ENCODE measurements around the gene DEDD. TPM values are rescaled to one million over a fixed set of nuclear protein-coding genes. Genes with fewer than 3 reads are reported as not detected.

The DEDD gene
- total and polyA plus RNA-seq, 7 experiments from 2014 or later, result 34.0 to 48.7 (median 36.0) TPM

GRCh38 chr1:161115132-161115711 is 17.2 kb downstream of the DEDD start:
- H3K27ac ChIP-seq (ENCODE audit: low read depth, low read length), result no peak overlapping the region
- Mint-ChIP-seq H3K9me3 (no peaks in the 10 kb centered on the region), H3K36me3 (peaks cover 0 to 12% (median 0%) of the 10 kb centered on the region in 5 donors), H3K4me1 (peaks cover 52 to 91% (median 75%) of the 10 kb centered on the region in 7 donors), H3K27me3 (no peaks in the 10 kb centered on the region), H3K27ac (peak overlapping the region in 5 of 9 donors; percentile 10 to 76 (median 57)), H3K4me3 (peak overlapping the region; percentile 29 to 99 (median 94))
- DNase-seq (no peak), ATAC-seq (no peak)
- peaks cover 0 to 16% (median under 1%) of the 10 kb centered on the region in 3 experiments for H3K36me3 ChIP-seq (ENCODE audit: control insufficient read depth in 2 of 3, insufficient read depth in 3 of 3, low read length in 3 of 3)
- ChIA-PET CTCF (no interaction called here), POLR2A (no interaction called here)
- H3K4me1 ChIP-seq (ENCODE audit: control insufficient read depth in 2 of 2, insufficient read depth in 2 of 2, low read length in 2 of 2), result peaks cover 35 to 37% of the 10 kb centered on the region in 2 donors
- no peak overlapping the region for H3K4me3 ChIP-seq (ENCODE audit: low read length)
- H3K9me3 ChIP-seq (ENCODE audit: control insufficient read depth in 2 of 3, low read length in 3 of 3), result no peaks in the 10 kb centered on the region
- intact Hi-C loops (cut with micrococcal nuclease), result loop anchor here in 1 of 2 donors (5.0 kb wide), 1 partner anchor 318 kb away; the partner anchor contains the start of gene LY9
- no peaks in the 10 kb centered on the region for H3K27me3 ChIP-seq (ENCODE audit: control insufficient read depth in 2 of 2, insufficient read depth in 2 of 2, low read length in 2 of 2)

- Histone ChIP-seq H3K4me3 (ENCODE audit: low read length) (no peak overlapping the region), H3K27me3 (ENCODE audit: control insufficient read depth in 2 of 2, insufficient read depth in 2 of 2, low read length in 2 of 2) (no peaks in the 10 kb centered on the region), H3K9me3 (ENCODE audit: control insufficient read depth in 2 of 3, low read length in 3 of 3) (no peaks in the 10 kb centered on the region), H3K36me3 (ENCODE audit: control insufficient read depth in 2 of 3, insufficient read depth in 3 of 3, low read length in 3 of 3) (peaks cover 0 to 14% (median 0%) of the 10 kb centered on the region in 3 experiments), H3K4me1 (ENCODE audit: control insufficient read depth in 2 of 2, insufficient read depth in 2 of 2, low read length in 2 of 2) (peaks cover 30 to 35% of the 10 kb centered on the region in 2 donors), H3K27ac (ENCODE audit: low read depth, low read length) (no peak overlapping the region)
- Mint-ChIP-seq H3K27me3 (no peaks in the 10 kb centered on the region), H3K4me3 (peak overlapping the region in 6 of 10 donors; percentile 2 to 38 (median 12)), H3K36me3 (peaks cover 0 to 12% (median 0%) of the 10 kb centered on the region in 5 donors), H3K27ac (peak overlapping the region in 2 of 9 donors; percentile 35 to 40), H3K4me1 (peaks cover 47 to 84% (median 69%) of the 10 kb centered on the region in 7 donors), H3K9me3 (no peaks in the 10 kb centered on the region)
- no peak for DNase-seq
- CTCF ChIA-PET, result no interaction called here
- ATAC-seq, result no peak
- intact Hi-C loops (cut with micrococcal nuclease), result no loop called here
- POLR2A ChIA-PET, result no interaction called here
Observed at GRCh38 chr1:161114556-161114955, 17.9 kb downstream of the DEDD start.

GRCh38 chr1:161113915-161114314 is 18.6 kb downstream of the DEDD start:
- Histone ChIP-seq H3K36me3 (ENCODE audit: control insufficient read depth in 2 of 3, insufficient read depth in 3 of 3, low read length in 3 of 3) (peaks cover 0 to 14% (median 0%) of the 10 kb centered on the region in 3 experiments), H3K27me3 (ENCODE audit: control insufficient read depth in 2 of 2, insufficient read depth in 2 of 2, low read length in 2 of 2) (no peaks in the 10 kb centered on the region), H3K27ac (ENCODE audit: low read depth, low read length) (no peak overlapping the region), H3K9me3 (ENCODE audit: control insufficient read depth in 2 of 3, low read length in 3 of 3) (no peaks in the 10 kb centered on the region), H3K4me1 (ENCODE audit: control insufficient read depth in 2 of 2, insufficient read depth in 2 of 2, low read length in 2 of 2) (peaks cover 24 to 28% of the 10 kb centered on the region in 2 donors), H3K4me3 (ENCODE audit: low read length) (no peak overlapping the region)
- peak overlapping the region in 3 of 9 donors; percentile 23 to 40 (median 35) for H3K27ac Mint-ChIP-seq
- intact Hi-C loops (cut with micrococcal nuclease), result no loop called here
- H3K4me1 Mint-ChIP-seq, result peaks cover 45 to 84% (median 68%) of the 10 kb centered on the region in 7 donors
- CTCF ChIA-PET, result no interaction called here
- no peaks in the 10 kb centered on the region for H3K9me3 Mint-ChIP-seq
- H3K36me3 Mint-ChIP-seq, result peaks cover 0 to 15% (median 1%) of the 10 kb centered on the region in 5 donors
- DNase-seq (no peak), ATAC-seq (no peak)
- peak overlapping the region in 3 of 10 donors; percentile 2 to 13 (median 11) for H3K4me3 Mint-ChIP-seq
- H3K27me3 Mint-ChIP-seq, result no peaks in the 10 kb centered on the region
- POLR2A ChIA-PET, result interaction anchor here (1.2 kb wide), 1 partner anchor 17 kb away, joined by 3 read pairs; no protein-coding TSS in a partner anchor

GRCh38 chr1:161111527-161111926 is 20.9 kb downstream of the DEDD start:
- Histone ChIP-seq H3K4me1 (ENCODE audit: control insufficient read depth in 2 of 2, insufficient read depth in 2 of 2, low read length in 2 of 2) (peaks cover 8 to 12% of the 10 kb centered on the region in 2 donors), H3K36me3 (ENCODE audit: control insufficient read depth in 2 of 3, insufficient read depth in 3 of 3, low read length in 3 of 3) (peaks cover 0 to 6% (median 0%) of the 10 kb centered on the region in 3 experiments), H3K9me3 (ENCODE audit: control insufficient read depth in 2 of 3, low read length in 3 of 3) (no peaks in the 10 kb centered on the region), H3K4me3 (ENCODE audit: low read length) (no peak overlapping the region), H3K27ac (ENCODE audit: low read depth, low read length) (no peak overlapping the region), H3K27me3 (ENCODE audit: control insufficient read depth in 2 of 2, insufficient read depth in 2 of 2, low read length in 2 of 2) (no peaks in the 10 kb centered on the region)
- ATAC-seq (no peak), DNase-seq (no peak)
- ChIA-PET CTCF (interaction anchor here (0.6 to 1.4 kb wide), 2 partner anchors 8 to 14 kb away, joined by 4 read pairs; no protein-coding TSS in a partner anchor), POLR2A (interaction anchor here (0.7 to 1.4 kb wide), 7 partner anchors 17 to 80 kb away, joined by 3 to 5 read pairs (median 4); partner anchors contain the start of genes ARHGAP30, DEDD and USF1)
- Mint-ChIP-seq H3K27ac (peak overlapping the region in 4 of 9 donors; percentile 4 to 59 (median 22)), H3K27me3 (no peaks in the 10 kb centered on the region), H3K9me3 (no peaks in the 10 kb centered on the region), H3K4me3 (peak overlapping the region in 1 of 10 donors; percentile 18), H3K4me1 (peaks cover 40 to 66% (median 55%) of the 10 kb centered on the region in 7 donors), H3K36me3 (peaks cover 0 to 20% (median 5%) of the 10 kb centered on the region in 5 donors)
- intact Hi-C loops (cut with micrococcal nuclease), result no loop called here

GRCh38 chr1:161111117-161111516 is 21.4 kb downstream of the DEDD start:
- Mint-ChIP-seq H3K4me1 (peaks cover 40 to 66% (median 55%) of the 10 kb centered on the region in 7 donors), H3K9me3 (peaks cover 0 to 2% (median 0%) of the 10 kb centered on the region in 11 donors), H3K27me3 (no peaks in the 10 kb centered on the region), H3K4me3 (no peak overlapping the region), H3K36me3 (peaks cover 0 to 24% (median 5%) of the 10 kb centered on the region in 5 donors), H3K27ac (peak overlapping the region in 4 of 9 donors; percentile 4 to 32 (median 18))
- peaks cover 0 to 6% (median 0%) of the 10 kb centered on the region in 3 experiments for H3K36me3 ChIP-seq (ENCODE audit: control insufficient read depth in 2 of 3, insufficient read depth in 3 of 3, low read length in 3 of 3)
- DNase-seq, result no peak
- H3K27me3 ChIP-seq (ENCODE audit: control insufficient read depth in 2 of 2, insufficient read depth in 2 of 2, low read length in 2 of 2), result no peaks in the 10 kb centered on the region
- ATAC-seq, result no peak
- H3K4me1 ChIP-seq (ENCODE audit: control insufficient read depth in 2 of 2, insufficient read depth in 2 of 2, low read length in 2 of 2), result peaks cover 4 to 8% of the 10 kb centered on the region in 2 donors
- no peaks in the 10 kb centered on the region for H3K9me3 ChIP-seq (ENCODE audit: control insufficient read depth in 2 of 3, low read length in 3 of 3)
- no peak overlapping the region for H3K27ac ChIP-seq (ENCODE audit: low read depth, low read length)
- ChIA-PET CTCF (interaction anchor here (1.4 kb wide), 1 partner anchor 14 kb away, joined by 4 read pairs; no protein-coding TSS in a partner anchor), POLR2A (interaction anchor here (0.9 to 1.4 kb wide), 3 partner anchors 20 to 42 kb away, joined by 3 to 4 read pairs (median 3); partner anchors contain the start of genes ARHGAP30 and DEDD)
- intact Hi-C loops (cut with micrococcal nuclease), result no loop called here
- H3K4me3 ChIP-seq (ENCODE audit: low read length), result no peak overlapping the region

- H3K27ac ChIP-seq (ENCODE audit: low read depth, low read length), result no peak overlapping the region
- H3K4me3 Mint-ChIP-seq, result no peak overlapping the region
- peaks cover 21 to 34% (median 25%) of the 10 kb centered on the region in 7 donors for H3K4me1 Mint-ChIP-seq
- peaks cover 0 to 24% (median 5%) of the 10 kb centered on the region in 5 donors for H3K36me3 Mint-ChIP-seq
- H3K27me3 ChIP-seq (ENCODE audit: control insufficient read depth in 2 of 2, insufficient read depth in 2 of 2, low read length in 2 of 2), result no peaks in the 10 kb centered on the region
- peaks cover 0 to 2% (median 0%) of the 10 kb centered on the region in 11 donors for H3K9me3 Mint-ChIP-seq
- peaks cover 0 to 14% (median 4%) of the 10 kb centered on the region in 3 experiments for H3K36me3 ChIP-seq (ENCODE audit: control insufficient read depth in 2 of 3, insufficient read depth in 3 of 3, low read length in 3 of 3)
- ChIA-PET POLR2A (interaction anchor here (0.6 to 1.0 kb wide), 2 partner anchors 61 to 236 kb away, joined by 3 to 5 read pairs; partner anchors contain the start of gene USF1), CTCF (interaction anchor here (0.7 to 1.1 kb wide), 2 partner anchors 9 to 150 kb away, joined by 3 read pairs; no protein-coding TSS in a partner anchor)
- ATAC-seq (no peak), DNase-seq (no peak)
- no peaks in the 10 kb centered on the region for H3K27me3 Mint-ChIP-seq
- H3K4me3 ChIP-seq (ENCODE audit: low read length), result no peak overlapping the region
- H3K4me1 ChIP-seq (ENCODE audit: control insufficient read depth in 2 of 2, insufficient read depth in 2 of 2, low read length in 2 of 2), result no peaks in the 10 kb centered on the region
- intact Hi-C loops (cut with micrococcal nuclease), result no loop called here
- no peaks in the 10 kb centered on the region for H3K9me3 ChIP-seq (ENCODE audit: control insufficient read depth in 2 of 3, low read length in 3 of 3)
- H3K27ac Mint-ChIP-seq, result peak overlapping the region in 3 of 9 donors; percentile 8 to 43 (median 23)
Observed at GRCh38 chr1:161106431-161106830, 26.0 kb downstream of the DEDD start.

Measured in naive thymus-derived CD4-positive, alpha-beta T cell (primary cell).